Measurements from ENCODE around the gene ATP6V1F.

DNA sequence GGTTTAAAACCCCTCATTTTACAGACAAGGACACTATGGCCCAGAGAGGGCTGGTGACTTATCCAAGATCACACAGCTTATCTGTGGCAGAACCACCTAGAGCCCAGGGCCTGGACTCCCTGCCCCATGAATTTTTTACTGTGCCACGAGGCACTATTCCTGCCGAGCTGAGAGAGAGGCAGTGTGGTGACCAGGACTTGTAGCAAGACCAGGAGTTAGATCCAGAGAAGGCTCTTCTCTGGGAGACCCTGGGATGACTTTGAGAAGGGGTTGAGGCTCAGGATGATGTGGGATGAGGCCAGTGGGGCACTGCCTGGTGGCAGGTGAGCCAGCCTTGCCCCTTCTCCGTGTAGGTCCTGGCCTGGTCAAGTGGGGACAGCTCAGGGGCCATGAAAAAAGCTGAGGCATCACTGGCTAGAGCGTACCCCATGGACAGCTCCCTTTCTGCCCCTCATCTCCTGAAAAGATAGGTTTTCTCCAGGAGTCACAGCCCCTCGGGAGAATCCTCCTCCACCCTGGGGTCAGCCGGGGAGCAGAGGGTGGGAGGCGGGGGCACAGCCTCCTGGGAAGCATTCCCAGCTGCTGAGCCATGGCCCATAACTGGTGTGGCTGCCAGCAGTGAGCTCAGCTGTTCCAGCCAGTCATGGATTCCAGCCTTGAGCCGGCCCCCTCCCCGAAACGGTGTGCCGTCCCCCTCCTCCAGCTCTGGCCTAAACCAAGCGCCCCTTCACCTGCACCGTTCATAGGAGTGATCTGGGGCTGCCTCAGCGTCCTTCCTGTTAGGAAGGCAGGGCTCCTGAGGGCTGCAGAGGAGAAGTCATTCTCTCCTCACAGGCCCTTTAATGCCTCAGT is 26.6 kb upstream of the ATP6V1F start:
- TF ChIP-seq, protein P1, sequence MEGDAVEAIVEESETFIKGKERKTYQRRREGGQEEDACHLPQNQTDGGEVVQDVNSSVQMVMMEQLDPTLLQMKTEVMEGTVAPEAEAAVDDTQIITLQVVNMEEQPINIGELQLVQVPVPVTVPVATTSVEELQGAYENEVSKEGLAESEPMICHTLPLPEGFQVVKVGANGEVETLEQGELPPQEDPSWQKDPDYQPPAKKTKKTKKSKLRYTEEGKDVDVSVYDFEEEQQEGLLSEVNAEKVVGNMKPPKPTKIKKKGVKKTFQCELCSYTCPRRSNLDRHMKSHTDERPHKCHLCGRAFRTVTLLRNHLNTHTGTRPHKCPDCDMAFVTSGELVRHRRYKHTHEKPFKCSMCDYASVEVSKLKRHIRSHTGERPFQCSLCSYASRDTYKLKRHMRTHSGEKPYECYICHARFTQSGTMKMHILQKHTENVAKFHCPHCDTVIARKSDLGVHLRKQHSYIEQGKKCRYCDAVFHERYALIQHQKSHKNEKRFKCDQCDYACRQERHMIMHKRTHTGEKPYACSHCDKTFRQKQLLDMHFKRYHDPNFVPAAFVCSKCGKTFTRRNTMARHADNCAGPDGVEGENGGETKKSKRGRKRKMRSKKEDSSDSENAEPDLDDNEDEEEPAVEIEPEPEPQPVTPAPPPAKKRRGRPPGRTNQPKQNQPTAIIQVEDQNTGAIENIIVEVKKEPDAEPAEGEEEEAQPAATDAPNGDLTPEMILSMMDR (IDR thresholded peaks at IDR 0.05; ENCODE audit: low read depth, low read length, poor library complexity, severe bottlenecking) = no peak
- TF ChIP-seq EZH2phosphoT487 (IDR thresholded peaks at IDR 0.05; ENCODE audit: borderline replicate concordance, low read length) = no peak
